Measurements from ENCODE around the gene PRKACA. TPM values are rescaled to one million over a fixed set of nuclear protein-coding genes. Genes with fewer than 3 reads are reported as not detected.

The PRKACA gene
- total and polyA plus RNA-seq, 10 of the 15 experiments (the other 5 are each of a cell fraction or from before 2014, with no cell fraction given), result 0.53 to 68.5 (median 11.2) TPM

DNA sequence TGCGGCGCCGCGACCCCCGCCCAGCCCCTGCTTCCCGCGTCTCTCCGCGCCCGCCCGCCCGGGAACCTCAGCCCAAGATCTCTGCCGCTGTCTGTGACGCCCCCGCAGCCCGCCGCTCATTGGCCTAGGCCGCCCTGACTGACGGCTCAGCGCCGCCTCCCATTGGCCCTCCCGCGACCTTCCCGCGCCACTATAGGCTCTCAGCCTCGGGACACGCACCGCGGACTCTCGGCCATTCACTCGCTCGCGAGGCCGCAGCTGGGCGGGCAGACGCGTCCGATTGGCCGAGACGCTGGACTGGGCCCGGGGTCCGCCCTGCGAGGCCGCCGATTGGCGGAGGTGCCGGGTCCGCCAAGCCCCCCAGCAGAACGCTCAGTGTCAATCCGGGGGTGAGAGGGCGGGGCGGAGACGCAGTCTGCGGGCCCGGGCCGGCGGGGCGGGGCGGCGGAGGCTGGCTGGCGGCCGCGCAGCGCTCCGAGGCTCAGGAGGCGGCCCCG, at the start of gene PRKACA (continued):
- TF ChIP-seq, protein P1, sequence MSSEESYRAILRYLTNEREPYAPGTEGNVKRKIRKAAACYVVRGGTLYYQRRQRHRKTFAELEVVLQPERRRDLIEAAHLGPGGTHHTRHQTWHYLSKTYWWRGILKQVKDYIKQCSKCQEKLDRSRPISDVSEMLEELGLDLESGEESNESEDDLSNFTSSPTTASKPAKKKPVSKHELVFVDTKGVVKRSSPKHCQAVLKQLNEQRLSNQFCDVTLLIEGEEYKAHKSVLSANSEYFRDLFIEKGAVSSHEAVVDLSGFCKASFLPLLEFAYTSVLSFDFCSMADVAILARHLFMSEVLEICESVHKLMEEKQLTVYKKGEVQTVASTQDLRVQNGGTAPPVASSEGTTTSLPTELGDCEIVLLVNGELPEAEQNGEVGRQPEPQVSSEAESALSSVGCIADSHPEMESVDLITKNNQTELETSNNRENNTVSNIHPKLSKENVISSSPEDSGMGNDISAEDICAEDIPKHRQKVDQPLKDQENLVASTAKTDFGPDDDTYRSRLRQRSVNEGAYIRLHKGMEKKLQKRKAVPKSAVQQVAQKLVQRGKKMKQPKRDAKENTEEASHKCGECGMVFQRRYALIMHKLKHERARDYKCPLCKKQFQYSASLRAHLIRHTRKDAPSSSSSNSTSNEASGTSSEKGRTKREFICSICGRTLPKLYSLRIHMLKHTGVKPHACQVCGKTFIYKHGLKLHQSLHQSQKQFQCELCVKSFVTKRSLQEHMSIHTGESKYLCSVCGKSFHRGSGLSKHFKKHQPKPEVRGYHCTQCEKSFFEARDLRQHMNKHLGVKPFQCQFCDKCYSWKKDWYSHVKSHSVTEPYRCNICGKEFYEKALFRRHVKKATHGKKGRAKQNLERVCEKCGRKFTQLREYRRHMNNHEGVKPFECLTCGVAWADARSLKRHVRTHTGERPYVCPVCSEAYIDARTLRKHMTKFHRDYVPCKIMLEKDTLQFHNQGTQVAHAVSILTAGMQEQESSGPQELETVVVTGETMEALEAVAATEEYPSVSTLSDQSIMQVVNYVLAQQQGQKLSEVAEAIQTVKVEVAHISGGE (CRISPR knock-in tag; IDR thresholded peaks at IDR 0.05), result no peak
- TF ChIP-seq NFXL1 (IDR thresholded peaks at IDR 0.05; ENCODE audit: borderline replicate concordance) (no peak), TCF7 (IDR thresholded peaks at IDR 0.05; ENCODE audit: borderline replicate concordance) (no peak), BCL11A (IDR thresholded peaks at IDR 0.05; ENCODE audit: low read depth, low read length) (no peak), IKZF1 (conservative IDR thresholded peaks at IDR 0.05) (no peak; the same call in 1 of the 2 replicates), CHD2 (IDR thresholded peaks at IDR 0.05; ENCODE audit: borderline replicate concordance, low read depth, low read length) (peak; percentile 98), ZNF384 (IDR thresholded peaks at IDR 0.05; ENCODE audit: borderline replicate concordance, low read depth, low read length) (no peak), GABPA (IDR thresholded peaks at IDR 0.05; ENCODE audit: low read depth) (no peak), ESRRA (IDR thresholded peaks at IDR 0.05; ENCODE audit: low read length) (no peak), SMC3 (IDR thresholded peaks at IDR 0.05; ENCODE audit: borderline replicate concordance, low read length) (no peak), JUNB (IDR thresholded peaks at IDR 0.05) (no peak)
- TF ChIP-seq, protein P2, sequence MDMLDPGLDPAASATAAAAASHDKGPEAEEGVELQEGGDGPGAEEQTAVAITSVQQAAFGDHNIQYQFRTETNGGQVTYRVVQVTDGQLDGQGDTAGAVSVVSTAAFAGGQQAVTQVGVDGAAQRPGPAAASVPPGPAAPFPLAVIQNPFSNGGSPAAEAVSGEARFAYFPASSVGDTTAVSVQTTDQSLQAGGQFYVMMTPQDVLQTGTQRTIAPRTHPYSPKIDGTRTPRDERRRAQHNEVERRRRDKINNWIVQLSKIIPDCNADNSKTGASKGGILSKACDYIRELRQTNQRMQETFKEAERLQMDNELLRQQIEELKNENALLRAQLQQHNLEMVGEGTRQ (IDR thresholded peaks at IDR 0.05; ENCODE audit: borderline replicate concordance, low read depth, low read length), result no peak
- TF ChIP-seq, protein P3, sequence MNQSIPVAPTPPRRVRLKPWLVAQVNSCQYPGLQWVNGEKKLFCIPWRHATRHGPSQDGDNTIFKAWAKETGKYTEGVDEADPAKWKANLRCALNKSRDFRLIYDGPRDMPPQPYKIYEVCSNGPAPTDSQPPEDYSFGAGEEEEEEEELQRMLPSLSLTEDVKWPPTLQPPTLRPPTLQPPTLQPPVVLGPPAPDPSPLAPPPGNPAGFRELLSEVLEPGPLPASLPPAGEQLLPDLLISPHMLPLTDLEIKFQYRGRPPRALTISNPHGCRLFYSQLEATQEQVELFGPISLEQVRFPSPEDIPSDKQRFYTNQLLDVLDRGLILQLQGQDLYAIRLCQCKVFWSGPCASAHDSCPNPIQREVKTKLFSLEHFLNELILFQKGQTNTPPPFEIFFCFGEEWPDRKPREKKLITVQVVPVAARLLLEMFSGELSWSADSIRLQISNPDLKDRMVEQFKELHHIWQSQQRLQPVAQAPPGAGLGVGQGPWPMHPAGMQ (IDR thresholded peaks at IDR 0.05; ENCODE audit: borderline replicate concordance), result no peak
- TF ChIP-seq, protein P4, sequence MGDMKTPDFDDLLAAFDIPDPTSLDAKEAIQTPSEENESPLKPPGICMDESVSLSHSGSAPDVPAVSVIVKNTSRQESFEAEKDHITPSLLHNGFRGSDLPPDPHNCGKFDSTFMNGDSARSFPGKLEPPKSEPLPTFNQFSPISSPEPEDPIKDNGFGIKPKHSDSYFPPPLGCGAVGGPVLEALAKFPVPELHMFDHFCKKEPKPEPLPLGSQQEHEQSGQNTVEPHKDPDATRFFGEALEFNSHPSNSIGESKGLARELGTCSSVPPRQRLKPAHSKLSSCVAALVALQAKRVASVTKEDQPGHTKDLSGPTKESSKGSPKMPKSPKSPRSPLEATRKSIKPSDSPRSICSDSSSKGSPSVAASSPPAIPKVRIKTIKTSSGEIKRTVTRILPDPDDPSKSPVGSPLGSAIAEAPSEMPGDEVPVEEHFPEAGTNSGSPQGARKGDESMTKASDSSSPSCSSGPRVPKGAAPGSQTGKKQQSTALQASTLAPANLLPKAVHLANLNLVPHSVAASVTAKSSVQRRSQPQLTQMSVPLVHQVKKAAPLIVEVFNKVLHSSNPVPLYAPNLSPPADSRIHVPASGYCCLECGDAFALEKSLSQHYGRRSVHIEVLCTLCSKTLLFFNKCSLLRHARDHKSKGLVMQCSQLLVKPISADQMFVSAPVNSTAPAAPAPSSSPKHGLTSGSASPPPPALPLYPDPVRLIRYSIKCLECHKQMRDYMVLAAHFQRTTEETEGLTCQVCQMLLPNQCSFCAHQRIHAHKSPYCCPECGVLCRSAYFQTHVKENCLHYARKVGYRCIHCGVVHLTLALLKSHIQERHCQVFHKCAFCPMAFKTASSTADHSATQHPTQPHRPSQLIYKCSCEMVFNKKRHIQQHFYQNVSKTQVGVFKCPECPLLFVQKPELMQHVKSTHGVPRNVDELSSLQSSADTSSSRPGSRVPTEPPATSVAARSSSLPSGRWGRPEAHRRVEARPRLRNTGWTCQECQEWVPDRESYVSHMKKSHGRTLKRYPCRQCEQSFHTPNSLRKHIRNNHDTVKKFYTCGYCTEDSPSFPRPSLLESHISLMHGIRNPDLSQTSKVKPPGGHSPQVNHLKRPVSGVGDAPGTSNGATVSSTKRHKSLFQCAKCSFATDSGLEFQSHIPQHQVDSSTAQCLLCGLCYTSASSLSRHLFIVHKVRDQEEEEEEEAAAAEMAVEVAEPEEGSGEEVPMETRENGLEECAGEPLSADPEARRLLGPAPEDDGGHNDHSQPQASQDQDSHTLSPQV (IDR thresholded peaks at IDR 0.05), result no peak
- TF ChIP-seq, protein P5, sequence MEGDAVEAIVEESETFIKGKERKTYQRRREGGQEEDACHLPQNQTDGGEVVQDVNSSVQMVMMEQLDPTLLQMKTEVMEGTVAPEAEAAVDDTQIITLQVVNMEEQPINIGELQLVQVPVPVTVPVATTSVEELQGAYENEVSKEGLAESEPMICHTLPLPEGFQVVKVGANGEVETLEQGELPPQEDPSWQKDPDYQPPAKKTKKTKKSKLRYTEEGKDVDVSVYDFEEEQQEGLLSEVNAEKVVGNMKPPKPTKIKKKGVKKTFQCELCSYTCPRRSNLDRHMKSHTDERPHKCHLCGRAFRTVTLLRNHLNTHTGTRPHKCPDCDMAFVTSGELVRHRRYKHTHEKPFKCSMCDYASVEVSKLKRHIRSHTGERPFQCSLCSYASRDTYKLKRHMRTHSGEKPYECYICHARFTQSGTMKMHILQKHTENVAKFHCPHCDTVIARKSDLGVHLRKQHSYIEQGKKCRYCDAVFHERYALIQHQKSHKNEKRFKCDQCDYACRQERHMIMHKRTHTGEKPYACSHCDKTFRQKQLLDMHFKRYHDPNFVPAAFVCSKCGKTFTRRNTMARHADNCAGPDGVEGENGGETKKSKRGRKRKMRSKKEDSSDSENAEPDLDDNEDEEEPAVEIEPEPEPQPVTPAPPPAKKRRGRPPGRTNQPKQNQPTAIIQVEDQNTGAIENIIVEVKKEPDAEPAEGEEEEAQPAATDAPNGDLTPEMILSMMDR (IDR thresholded peaks at IDR 0.05 in 2 of 3, conservative IDR thresholded peaks at IDR 0.05 in 1 of 3; ENCODE audit: control insufficient read depth in 2 of 3, extremely low read depth in 1 of 3, insufficient read depth in 1 of 3, low read depth in 3 of 3, low read length in 3 of 3), result no peak
- TF ChIP-seq, protein P6, sequence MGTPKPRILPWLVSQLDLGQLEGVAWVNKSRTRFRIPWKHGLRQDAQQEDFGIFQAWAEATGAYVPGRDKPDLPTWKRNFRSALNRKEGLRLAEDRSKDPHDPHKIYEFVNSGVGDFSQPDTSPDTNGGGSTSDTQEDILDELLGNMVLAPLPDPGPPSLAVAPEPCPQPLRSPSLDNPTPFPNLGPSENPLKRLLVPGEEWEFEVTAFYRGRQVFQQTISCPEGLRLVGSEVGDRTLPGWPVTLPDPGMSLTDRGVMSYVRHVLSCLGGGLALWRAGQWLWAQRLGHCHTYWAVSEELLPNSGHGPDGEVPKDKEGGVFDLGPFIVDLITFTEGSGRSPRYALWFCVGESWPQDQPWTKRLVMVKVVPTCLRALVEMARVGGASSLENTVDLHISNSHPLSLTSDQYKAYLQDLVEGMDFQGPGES (IDR thresholded peaks at IDR 0.05), result peak; percentile 99

Data from GM12878 (cell line).